ENCODE measurements around the gene TMEM39A. TPM values are rescaled to one million over a fixed set of nuclear protein-coding genes. Genes with fewer than 3 reads are reported as not detected.

TMEM39A gene
- total RNA-seq, 1 experiment from 2014 or later: 28.4 TPM

- Histone ChIP-seq H4K20me1 (ENCODE audit: insufficient read depth, low read depth, low read length) (no peaks in the 10 kb centered on the region), H3K9me2 (replicated peaks; ENCODE audit: insufficient read depth, low read length) (no peaks in the 10 kb centered on the region), H2AFZ (ENCODE audit: low read length) (no peak overlapping the region), H3K4me3 (ENCODE audit: low read length) (no peak overlapping the region), H3K9me3 (ENCODE audit: low read length) (no peaks in the 10 kb centered on the region), H3K27me3 (ENCODE audit: low read length) (no peaks in the 10 kb centered on the region), H3K36me3 (ENCODE audit: insufficient read depth, low read length) (no peaks in the 10 kb centered on the region), H3K27ac (ENCODE audit: low read length) (no peak overlapping the region), H3K4me2 (ENCODE audit: low read depth, low read length, poor library complexity, severe bottlenecking) (no peak overlapping the region), H3K79me2 (ENCODE audit: low read length) (no peaks in the 10 kb centered on the region), H3K4me1 (ENCODE audit: low read length) (peaks cover 3% of the 10 kb centered on the region; the same call in 1 of the 2 replicates), H3K9ac (ENCODE audit: low read length) (no peak overlapping the region)
- no peak for DNase-seq
Observed at GRCh38 chr3:119418641-119419040, 44.8 kb downstream of the TMEM39A start.

- Histone ChIP-seq H3K9me2 (replicated peaks; ENCODE audit: insufficient read depth, low read length) (no peaks in the 10 kb centered on the region), H3K36me3 (ENCODE audit: insufficient read depth, low read length) (no peaks in the 10 kb centered on the region), H3K79me2 (ENCODE audit: low read length) (no peaks in the 10 kb centered on the region), H3K9me3 (ENCODE audit: low read length) (no peaks in the 10 kb centered on the region), H4K20me1 (ENCODE audit: insufficient read depth, low read depth, low read length) (no peaks in the 10 kb centered on the region), H3K9ac (ENCODE audit: low read length) (no peak overlapping the region), H2AFZ (ENCODE audit: low read length) (no peak overlapping the region), H3K4me3 (ENCODE audit: low read length) (no peak overlapping the region), H3K27ac (ENCODE audit: low read length) (no peak overlapping the region), H3K4me2 (ENCODE audit: low read depth, low read length, poor library complexity, severe bottlenecking) (no peak overlapping the region), H3K4me1 (ENCODE audit: low read length) (peaks cover 3% of the 10 kb centered on the region; the same call in 1 of the 2 replicates), H3K27me3 (ENCODE audit: low read length) (no peaks in the 10 kb centered on the region)
- DNase-seq: no peak
Observed at GRCh38 chr3:119417771-119418512, 45.5 kb downstream of the TMEM39A start.

GRCh38 chr3:119416873-119417272 lies 46.5 kb downstream of the TMEM39A start:
- no peaks in the 10 kb centered on the region for H4K20me1 ChIP-seq (ENCODE audit: insufficient read depth, low read depth, low read length)
- no peak overlapping the region for H3K4me2 ChIP-seq (ENCODE audit: low read depth, low read length, poor library complexity, severe bottlenecking)
- no peak overlapping the region for H3K4me3 ChIP-seq (ENCODE audit: low read length)
- no peaks in the 10 kb centered on the region for H3K9me2 ChIP-seq (replicated peaks; ENCODE audit: insufficient read depth, low read length)
- no peaks in the 10 kb centered on the region for H3K27me3 ChIP-seq (ENCODE audit: low read length)
- peaks cover 3% of the 10 kb centered on the region; the same call in 1 of the 2 replicates for H3K4me1 ChIP-seq (ENCODE audit: low read length)
- no peak overlapping the region for H3K27ac ChIP-seq (ENCODE audit: low read length)
- no peak overlapping the region for H3K9ac ChIP-seq (ENCODE audit: low read length)
- H2AFZ ChIP-seq (ENCODE audit: low read length): no peak overlapping the region
- no peaks in the 10 kb centered on the region for H3K79me2 ChIP-seq (ENCODE audit: low read length)
- H3K36me3 ChIP-seq (ENCODE audit: insufficient read depth, low read length): no peaks in the 10 kb centered on the region
- no peak for DNase-seq
- H3K9me3 ChIP-seq (ENCODE audit: low read length): no peaks in the 10 kb centered on the region

GRCh38 chr3:119413603-119414280 lies 49.7 kb downstream of the TMEM39A start:
- Histone ChIP-seq H3K9me2 (replicated peaks; ENCODE audit: insufficient read depth, low read length) (no peaks in the 10 kb centered on the region), H2AFZ (ENCODE audit: low read length) (no peak overlapping the region), H3K36me3 (ENCODE audit: insufficient read depth, low read length) (no peaks in the 10 kb centered on the region), H3K4me3 (ENCODE audit: low read length) (no peak overlapping the region), H3K79me2 (ENCODE audit: low read length) (no peaks in the 10 kb centered on the region), H3K4me2 (ENCODE audit: low read depth, low read length, poor library complexity, severe bottlenecking) (no peak overlapping the region), H3K9ac (ENCODE audit: low read length) (no peak overlapping the region), H3K4me1 (ENCODE audit: low read length) (peaks cover 4% of the 10 kb centered on the region), H3K27ac (ENCODE audit: low read length) (no peak overlapping the region), H3K27me3 (ENCODE audit: low read length) (no peaks in the 10 kb centered on the region), H3K9me3 (ENCODE audit: low read length) (no peaks in the 10 kb centered on the region), H4K20me1 (ENCODE audit: insufficient read depth, low read depth, low read length) (no peaks in the 10 kb centered on the region)
- DNase-seq: no peak

GRCh38 chr3:119409844-119410243 lies 53.6 kb downstream of the TMEM39A start:
- H4K20me1 ChIP-seq (ENCODE audit: insufficient read depth, low read depth, low read length): no peaks in the 10 kb centered on the region
- no peak overlapping the region for H3K27ac ChIP-seq (ENCODE audit: low read length)
- H3K36me3 ChIP-seq (ENCODE audit: insufficient read depth, low read length): no peaks in the 10 kb centered on the region
- no peak overlapping the region for H2AFZ ChIP-seq (ENCODE audit: low read length)
- peaks cover 8% of the 10 kb centered on the region for H3K4me1 ChIP-seq (ENCODE audit: low read length)
- no peak for DNase-seq
- no peaks in the 10 kb centered on the region for H3K9me2 ChIP-seq (replicated peaks; ENCODE audit: insufficient read depth, low read length)
- no peaks in the 10 kb centered on the region for H3K79me2 ChIP-seq (ENCODE audit: low read length)
- no peaks in the 10 kb centered on the region for H3K27me3 ChIP-seq (ENCODE audit: low read length)
- H3K9me3 ChIP-seq (ENCODE audit: low read length): no peaks in the 10 kb centered on the region
- no peak overlapping the region for H3K4me3 ChIP-seq (ENCODE audit: low read length)
- H3K4me2 ChIP-seq (ENCODE audit: low read depth, low read length, poor library complexity, severe bottlenecking): no peak overlapping the region
- no peak overlapping the region for H3K9ac ChIP-seq (ENCODE audit: low read length)

GRCh38 chr3:119408243-119408950 lies 55.0 kb downstream of the TMEM39A start:
- Histone ChIP-seq H3K4me1 (ENCODE audit: low read length) (peaks cover 8% of the 10 kb centered on the region), H4K20me1 (ENCODE audit: insufficient read depth, low read depth, low read length) (no peaks in the 10 kb centered on the region), H3K9me2 (replicated peaks; ENCODE audit: insufficient read depth, low read length) (no peaks in the 10 kb centered on the region), H3K27ac (ENCODE audit: low read length) (no peak overlapping the region), H2AFZ (ENCODE audit: low read length) (no peak overlapping the region), H3K4me3 (ENCODE audit: low read length) (no peak overlapping the region), H3K36me3 (ENCODE audit: insufficient read depth, low read length) (no peaks in the 10 kb centered on the region), H3K9ac (ENCODE audit: low read length) (no peak overlapping the region), H3K79me2 (ENCODE audit: low read length) (no peaks in the 10 kb centered on the region), H3K9me3 (ENCODE audit: low read length) (no peaks in the 10 kb centered on the region), H3K4me2 (ENCODE audit: low read depth, low read length, poor library complexity, severe bottlenecking) (no peak overlapping the region), H3K27me3 (ENCODE audit: low read length) (no peaks in the 10 kb centered on the region)
- DNase-seq: no peak

- no peaks in the 10 kb centered on the region for H4K20me1 ChIP-seq (ENCODE audit: insufficient read depth, low read depth, low read length)
- H3K9ac ChIP-seq (ENCODE audit: low read length): no peak overlapping the region
- H3K4me1 ChIP-seq (ENCODE audit: low read length): peaks cover 8% of the 10 kb centered on the region
Observed at GRCh38 chr3:119405315-119405714, 58.1 kb downstream of the TMEM39A start.

GRCh38 chr3:119403201-119403600 lies 60.2 kb downstream of the TMEM39A start:
- H3K4me2 ChIP-seq (ENCODE audit: low read depth, low read length, poor library complexity, severe bottlenecking): no peak overlapping the region
- H3K27me3 ChIP-seq (ENCODE audit: low read length): no peaks in the 10 kb centered on the region
- no peak overlapping the region for H3K4me3 ChIP-seq (ENCODE audit: low read length)
- H3K79me2 ChIP-seq (ENCODE audit: low read length): no peaks in the 10 kb centered on the region
- no peak overlapping the region for H3K9ac ChIP-seq (ENCODE audit: low read length)
- H3K9me2 ChIP-seq (replicated peaks; ENCODE audit: insufficient read depth, low read length): no peaks in the 10 kb centered on the region
- H3K36me3 ChIP-seq (ENCODE audit: insufficient read depth, low read length): no peaks in the 10 kb centered on the region
- H4K20me1 ChIP-seq (ENCODE audit: insufficient read depth, low read depth, low read length): no peaks in the 10 kb centered on the region
- no peak for DNase-seq
- no peak overlapping the region for H3K27ac ChIP-seq (ENCODE audit: low read length)
- H3K9me3 ChIP-seq (ENCODE audit: low read length): no peaks in the 10 kb centered on the region
- H2AFZ ChIP-seq (ENCODE audit: low read length): no peak overlapping the region
- H3K4me1 ChIP-seq (ENCODE audit: low read length): peaks cover under 1% of the 10 kb centered on the region

More at GRCh38 chr3:119405315-119405714, 58.1 kb downstream of the TMEM39A start:
- H3K9me2 ChIP-seq (replicated peaks; ENCODE audit: insufficient read depth, low read length): no peaks in the 10 kb centered on the region
- H3K4me2 ChIP-seq (ENCODE audit: low read depth, low read length, poor library complexity, severe bottlenecking): no peak overlapping the region
- H3K9me3 ChIP-seq (ENCODE audit: low read length): no peaks in the 10 kb centered on the region
- H3K27me3 ChIP-seq (ENCODE audit: low read length): no peaks in the 10 kb centered on the region
- H2AFZ ChIP-seq (ENCODE audit: low read length): no peak overlapping the region
- H3K36me3 ChIP-seq (ENCODE audit: insufficient read depth, low read length): no peaks in the 10 kb centered on the region
- DNase-seq: no peak
- no peak overlapping the region for H3K4me3 ChIP-seq (ENCODE audit: low read length)
- H3K79me2 ChIP-seq (ENCODE audit: low read length): no peaks in the 10 kb centered on the region
- no peak overlapping the region for H3K27ac ChIP-seq (ENCODE audit: low read length)

Measured in Karpas-422 (cell line).